ENCODE measurements around the gene PDE4D. TPM values are rescaled to one million over a fixed set of nuclear protein-coding genes. Genes with fewer than 3 reads are reported as not detected.

The PDE4D gene
- total RNA-seq, 1 donor from 2014 or later = 28.2 TPM

DNA sequence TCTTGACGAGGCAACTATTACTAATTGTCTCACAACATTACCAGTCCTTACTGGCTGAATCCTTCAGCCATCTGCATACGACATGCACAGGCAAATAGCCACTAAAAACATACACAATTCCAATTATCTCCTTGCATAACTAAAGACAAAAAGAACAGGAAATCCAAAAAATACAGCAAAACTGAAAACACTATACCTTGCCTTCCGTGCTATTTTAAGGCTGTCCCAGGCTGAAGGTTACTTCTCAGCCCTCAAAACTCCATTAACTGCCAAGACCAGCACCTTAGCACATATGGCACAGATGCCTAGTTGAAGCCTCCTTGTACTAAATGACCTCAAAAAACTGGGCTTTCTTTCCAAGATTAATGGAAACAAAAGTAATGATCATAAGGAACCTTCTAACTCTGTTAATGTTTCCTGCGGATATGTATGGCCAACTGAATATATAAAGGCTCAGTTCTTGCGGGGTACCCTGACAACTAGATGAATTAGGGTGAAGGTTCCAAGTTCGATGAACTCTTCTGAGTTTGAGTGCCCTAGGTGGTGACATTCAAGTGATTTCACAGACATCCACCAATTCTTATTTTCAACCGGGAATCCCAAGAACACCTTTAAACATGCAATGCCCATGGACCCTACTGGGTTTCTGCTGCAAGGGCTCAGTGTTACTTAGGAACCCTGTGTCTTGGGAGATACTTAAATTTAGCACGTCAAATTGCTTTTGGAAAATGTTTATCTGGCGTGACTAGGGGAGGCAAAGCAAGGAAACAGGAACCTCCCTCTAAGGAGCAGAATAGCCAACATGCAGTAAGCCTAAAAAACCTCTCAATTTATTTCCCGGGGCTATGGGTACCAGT is 855.4 kb downstream of the PDE4D start:
- no peak overlapping the region for H3K27ac Mint-ChIP-seq
- H3K9me3 Mint-ChIP-seq = no peaks in the 10 kb centered on the region
- H3K4me3 Mint-ChIP-seq = peak overlapping the region; percentile 94
- DNase-seq (no peak), ATAC-seq (ENCODE audit: low read depth) (no peak)
- peaks cover 30% of the 10 kb centered on the region for H3K4me1 Mint-ChIP-seq
- intact Hi-C loops (cut with micrococcal nuclease) = loop anchor here (5.0 kb wide), 1 partner anchor 759 kb away; no protein-coding TSS in a partner anchor
- H3K27me3 Mint-ChIP-seq = peaks cover 14% of the 10 kb centered on the region
- TF ChIP-seq, protein P1, sequence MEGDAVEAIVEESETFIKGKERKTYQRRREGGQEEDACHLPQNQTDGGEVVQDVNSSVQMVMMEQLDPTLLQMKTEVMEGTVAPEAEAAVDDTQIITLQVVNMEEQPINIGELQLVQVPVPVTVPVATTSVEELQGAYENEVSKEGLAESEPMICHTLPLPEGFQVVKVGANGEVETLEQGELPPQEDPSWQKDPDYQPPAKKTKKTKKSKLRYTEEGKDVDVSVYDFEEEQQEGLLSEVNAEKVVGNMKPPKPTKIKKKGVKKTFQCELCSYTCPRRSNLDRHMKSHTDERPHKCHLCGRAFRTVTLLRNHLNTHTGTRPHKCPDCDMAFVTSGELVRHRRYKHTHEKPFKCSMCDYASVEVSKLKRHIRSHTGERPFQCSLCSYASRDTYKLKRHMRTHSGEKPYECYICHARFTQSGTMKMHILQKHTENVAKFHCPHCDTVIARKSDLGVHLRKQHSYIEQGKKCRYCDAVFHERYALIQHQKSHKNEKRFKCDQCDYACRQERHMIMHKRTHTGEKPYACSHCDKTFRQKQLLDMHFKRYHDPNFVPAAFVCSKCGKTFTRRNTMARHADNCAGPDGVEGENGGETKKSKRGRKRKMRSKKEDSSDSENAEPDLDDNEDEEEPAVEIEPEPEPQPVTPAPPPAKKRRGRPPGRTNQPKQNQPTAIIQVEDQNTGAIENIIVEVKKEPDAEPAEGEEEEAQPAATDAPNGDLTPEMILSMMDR (IDR thresholded peaks at IDR 0.05) = no peak
- peaks cover 2% of the 10 kb centered on the region for H3K36me3 Mint-ChIP-seq (ENCODE audit: low read depth)
- ChIA-PET CTCF (no interaction called here), POLR2A (interaction anchor here (1.8 kb wide), 1 partner anchor 90 kb away, joined by 24 read pairs; no protein-coding TSS in a partner anchor)

DNA sequence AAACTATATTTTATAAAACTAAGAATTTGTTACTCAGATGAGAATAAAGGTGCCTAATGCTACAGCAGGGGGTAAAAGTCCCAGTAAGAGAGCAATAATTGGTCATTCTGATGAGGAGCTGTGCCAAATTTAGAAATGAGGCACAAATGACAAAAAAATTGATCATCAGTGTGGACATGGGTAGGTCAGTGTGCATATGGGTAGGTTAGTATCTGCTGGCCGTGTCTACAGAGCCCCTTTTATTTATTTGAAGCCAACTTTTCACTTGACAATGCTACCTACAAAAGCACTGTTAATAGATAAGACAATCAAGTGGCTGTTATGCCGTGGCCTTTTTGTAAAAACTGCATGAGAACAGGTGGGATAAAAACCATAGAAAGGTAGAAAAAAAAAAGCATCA is 856.1 kb downstream of the PDE4D start:
- ChIA-PET CTCF (interaction anchor here (1.3 kb wide), 1 partner anchor 9 kb away, joined by 4 read pairs; no protein-coding TSS in a partner anchor), POLR2A (no interaction called here)
- Mint-ChIP-seq H3K9me3 (no peaks in the 10 kb centered on the region), H3K4me1 (peaks cover 30% of the 10 kb centered on the region), H3K27me3 (peaks cover 14% of the 10 kb centered on the region), H3K4me3 (no peak overlapping the region), H3K27ac (no peak overlapping the region), H3K36me3 (ENCODE audit: low read depth) (peaks cover 2% of the 10 kb centered on the region)
- no peak for ATAC-seq (ENCODE audit: low read depth)
- TF ChIP-seq, protein P1 (IDR thresholded peaks at IDR 0.05) = no peak
- no peak for DNase-seq
- intact Hi-C loops (cut with micrococcal nuclease) = loop anchor here (5.0 kb wide), 1 partner anchor 760 kb away; no protein-coding TSS in a partner anchor

DNA sequence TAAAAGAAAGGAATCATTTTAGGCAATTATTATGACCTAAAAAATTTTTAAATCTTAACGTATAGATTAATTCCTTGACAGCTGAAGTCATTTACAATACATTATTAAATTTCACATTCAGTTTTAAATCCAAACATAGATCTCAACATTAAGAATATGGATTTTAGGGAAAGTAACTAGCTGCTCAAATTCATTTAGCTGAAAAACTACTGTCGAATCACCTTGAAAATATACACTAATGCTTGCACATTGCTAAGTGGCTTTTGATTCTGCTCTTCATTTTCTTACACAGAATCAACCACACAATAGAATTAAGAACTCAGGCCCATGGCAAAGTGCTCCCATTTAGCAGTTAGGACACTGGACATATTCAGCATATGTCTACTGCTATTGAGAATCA is 856.5 kb downstream of the PDE4D start:
- Mint-ChIP-seq H3K9me3 (no peaks in the 10 kb centered on the region), H3K27ac (no peak overlapping the region), H3K4me1 (peaks cover 29% of the 10 kb centered on the region), H3K36me3 (ENCODE audit: low read depth) (peaks cover 2% of the 10 kb centered on the region), H3K27me3 (peaks cover 10% of the 10 kb centered on the region), H3K4me3 (no peak overlapping the region)
- ChIA-PET POLR2A (no interaction called here), CTCF (interaction anchor here (1.3 kb wide), 1 partner anchor 10 kb away, joined by 4 read pairs; no protein-coding TSS in a partner anchor)
- ATAC-seq (ENCODE audit: low read depth) = no peak
- no peak for DNase-seq
- TF ChIP-seq, protein P1 (IDR thresholded peaks at IDR 0.05) = no peak
- intact Hi-C loops (cut with micrococcal nuclease) = loop anchor here (5.0 kb wide), 1 partner anchor 760 kb away; no protein-coding TSS in a partner anchor

DNA sequence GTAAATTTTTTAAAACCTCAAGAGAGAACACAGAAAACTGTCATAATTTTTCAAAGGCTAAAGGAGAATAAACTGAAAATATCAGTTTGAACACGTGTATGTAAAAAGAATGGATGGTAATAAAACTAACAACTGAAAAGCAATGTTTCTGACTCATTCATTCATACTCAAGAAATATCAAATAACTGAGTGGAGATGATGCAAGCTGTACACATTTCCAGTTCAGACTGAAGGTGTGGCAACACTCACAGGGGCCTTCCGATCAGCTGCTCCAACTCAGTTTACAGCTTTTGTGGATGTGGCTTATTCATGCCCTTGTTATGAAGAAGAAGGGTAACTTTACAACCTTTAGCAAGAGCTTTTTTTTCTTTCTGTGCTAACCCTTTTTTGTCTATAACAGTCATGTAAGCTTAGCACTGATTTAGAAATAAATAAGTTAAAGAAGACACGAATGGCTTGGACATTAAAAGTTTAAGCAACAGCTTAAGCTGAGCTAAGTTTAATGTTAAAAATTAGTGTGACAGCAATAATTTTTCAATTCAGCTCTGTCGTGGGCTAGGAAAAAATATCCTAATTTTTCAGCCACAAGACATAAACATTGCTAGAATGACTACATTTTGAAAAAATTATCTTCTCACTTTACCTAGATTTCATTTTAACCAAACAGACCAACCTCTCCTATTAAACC is 857.1 kb downstream of the PDE4D start:
- ChIA-PET POLR2A (no interaction called here), CTCF (interaction anchor here (1.3 kb wide), 1 partner anchor 10 kb away, joined by 4 read pairs; no protein-coding TSS in a partner anchor)
- Mint-ChIP-seq H3K27me3 (peaks cover 10% of the 10 kb centered on the region), H3K27ac (no peak overlapping the region), H3K9me3 (no peaks in the 10 kb centered on the region), H3K4me1 (peaks cover 29% of the 10 kb centered on the region), H3K4me3 (no peak overlapping the region), H3K36me3 (ENCODE audit: low read depth) (peaks cover 2% of the 10 kb centered on the region)
- ATAC-seq (ENCODE audit: low read depth) (no peak), DNase-seq (no peak)
- intact Hi-C loops (cut with micrococcal nuclease) = loop anchor here (5.0 kb wide), 1 partner anchor 761 kb away; no protein-coding TSS in a partner anchor
- TF ChIP-seq, protein P1 (IDR thresholded peaks at IDR 0.05) = no peak
